RWPE2 (cell line): ENCODE results near the gene MCU.
"Not testable (repeated sequence)": the region's sequence is repeated elsewhere in the genome, so short reads cannot be mapped to it uniquely, and the experiment has no call there.

Experiments used
- ATAC-seq: fragments of 200-7000 bp; cut with Tn5 transposase; 3 replicates; pipeline ENCODE4 v1.9.1; 2021; ENCODE audit warnings: low read depth
- DNase-seq: peaks from one replicate; pipeline ENCODE4 v3.0.0-alpha.2; 2020; ENCODE audit warnings: low spot score
- H3K27ac ChIP-seq: fragments of 450-650 bp; 2 replicates; pipeline ENCODE4 v1.5.1; 2017; ENCODE audit warnings: mild to moderate bottlenecking; ENCODE audit not compliant: poor library complexity, severe bottlenecking
- H3K27me3 ChIP-seq: fragments of 250-450 bp; sonication (Bioruptor Pico); 2 replicates; pipeline ENCODE4 v1.5.1; 2021; ENCODE audit warnings: mild to moderate bottlenecking, moderate library complexity; ENCODE audit not compliant: insufficient read depth, poor library complexity, severe bottlenecking
- H3K36me3 ChIP-seq: fragments of 250-450 bp; sonication (Bioruptor Pico); 2 replicates; pipeline ENCODE4 v1.5.1; 2020; ENCODE audit warnings: low read depth, mild to moderate bottlenecking, moderate library complexity
- H3K4me1 ChIP-seq: fragments of 250-450 bp; sonication (Bioruptor Pico); 2 replicates; pipeline ENCODE4 v1.5.1; 2021; ENCODE audit warnings: mild to moderate bottlenecking, moderate library complexity; ENCODE audit not compliant: insufficient read depth, poor library complexity, severe bottlenecking
- H3K4me3 ChIP-seq: fragments of 250-450 bp; sonication (Bioruptor Pico); 2 replicates; pipeline ENCODE4 v1.5.1; 2021; ENCODE audit warnings: mild to moderate bottlenecking, moderate library complexity; ENCODE audit not compliant: severe bottlenecking
- H3K9me3 ChIP-seq: fragments of 250-450 bp; sonication (Bioruptor Pico); 2 replicates; pipeline ENCODE4 v1.5.1; 2021; ENCODE audit warnings: mild to moderate bottlenecking, moderate library complexity; ENCODE audit not compliant: severe bottlenecking
- CTCF ChIP-seq: fragments of 450-650 bp; IDR thresholded peaks from one replicate; pipeline ENCODE4 v1.5.1; 2017; ENCODE audit warnings: mild to moderate bottlenecking, moderate library complexity; ENCODE audit not compliant: poor library complexity, severe bottlenecking

The MCU gene

GRCh38 chr10:72691863-72692743 lies at the start of gene MCU:
Gene MCU, plus strand, starts transcription at chr10:72692143. Its CDS starts 9 bp downstream, at chr10:72692152.
- no peak for TF ChIP-seq CTCF
- ATAC-seq (peak; percentile 95), DNase-seq (peak; percentile 97)
- Histone ChIP-seq H3K27ac (peak within 1 kb of the TSS; percentile 60), H3K9me3 (no peaks in the 10 kb centered on the region), H3K27me3 (no peaks in the 10 kb centered on the region), H3K4me1 (peaks cover 26% of the 10 kb centered on the region), H3K36me3 (0 out of 2 replicates have a peak, but pooled peaks cover 3% of the 10 kb centered on the region), H3K4me3 (peak within 1 kb of the TSS; percentile 75)

DNA sequence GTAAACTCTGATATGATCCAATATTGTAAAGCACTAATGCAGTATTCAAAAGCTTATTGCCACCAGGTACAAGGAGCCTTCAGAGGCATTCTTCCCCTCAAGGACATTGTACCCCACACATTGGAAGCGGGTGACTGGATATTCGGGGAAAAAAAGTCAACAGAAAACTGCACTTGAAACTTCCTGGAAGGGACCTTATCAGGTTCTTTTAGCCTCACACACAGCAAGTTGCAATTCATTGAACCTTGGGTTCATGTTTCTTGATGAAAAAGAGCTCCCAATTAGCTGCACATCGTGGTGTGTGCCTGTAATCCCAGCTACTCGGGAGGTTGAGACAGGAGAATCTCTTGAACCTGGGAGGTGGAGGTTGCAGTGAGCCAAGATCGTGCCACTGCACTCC lies 49.6 kb upstream of the MCU start:
- no peak overlapping the region for H3K4me3 ChIP-seq
- H3K9me3 ChIP-seq: no peaks in the 10 kb centered on the region
- no peak overlapping the region for H3K27ac ChIP-seq
- H3K36me3 ChIP-seq: no peaks in the 10 kb centered on the region
- no peaks in the 10 kb centered on the region for H3K27me3 ChIP-seq
- no peak for TF ChIP-seq CTCF
- DNase-seq (no peak), ATAC-seq (no peak)
- no peaks in the 10 kb centered on the region for H3K4me1 ChIP-seq

GRCh38 chr10:72645263-72645858 lies 46.6 kb upstream of the MCU start:
- no peak for TF ChIP-seq CTCF
- no peak for ATAC-seq

DNA sequence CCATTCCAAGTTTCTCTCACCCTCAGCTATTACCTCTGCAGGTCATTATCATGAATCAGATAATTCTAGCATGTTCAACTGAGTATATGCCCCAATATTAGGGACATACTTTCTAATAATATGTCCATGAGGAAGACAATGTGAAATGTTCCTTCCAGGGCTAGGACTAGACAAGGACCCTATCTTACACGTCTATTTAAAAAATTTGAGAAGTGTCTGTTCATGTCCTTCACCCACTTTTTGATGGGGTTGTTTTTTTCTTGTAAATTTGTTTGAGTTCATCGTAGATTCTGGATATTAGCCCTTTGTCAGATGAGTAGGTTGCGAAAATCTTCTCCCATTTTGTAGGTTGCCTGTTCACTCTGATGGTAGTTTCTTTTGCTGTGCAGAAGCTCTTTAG lies 45.0 kb upstream of the MCU start:
- H3K27me3 ChIP-seq, DNase-seq, H3K4me3 ChIP-seq, H3K9me3 ChIP-seq, H3K4me1 ChIP-seq, ATAC-seq, H3K36me3 ChIP-seq, H3K27ac ChIP-seq: not testable (repeated sequence)

More at GRCh38 chr10:72645263-72645858, 46.6 kb upstream of the MCU start:
- no peak for DNase-seq
- Histone ChIP-seq H3K36me3 (no peaks in the 10 kb centered on the region), H3K27ac (no peak overlapping the region), H3K27me3 (no peaks in the 10 kb centered on the region), H3K4me3 (no peak overlapping the region), H3K4me1 (peaks cover 3% of the 10 kb centered on the region), H3K9me3 (no peaks in the 10 kb centered on the region)

GRCh38 chr10:72648301-72648700 lies 43.6 kb upstream of the MCU start:
- H3K27ac ChIP-seq: no peak overlapping the region
- no peak for TF ChIP-seq CTCF
- peaks cover 3% of the 10 kb centered on the region for H3K4me1 ChIP-seq
- H3K4me3 ChIP-seq: no peak overlapping the region
- DNase-seq: no peak
- no peaks in the 10 kb centered on the region for H3K36me3 ChIP-seq
- no peaks in the 10 kb centered on the region for H3K9me3 ChIP-seq
- no peaks in the 10 kb centered on the region for H3K27me3 ChIP-seq
- no peak for ATAC-seq
